ENCODE measurements around the gene PHKB.
A peak's percentile ranks its signal among the peaks of the same experiment; 100 is the strongest.

The PHKB gene

DNA sequence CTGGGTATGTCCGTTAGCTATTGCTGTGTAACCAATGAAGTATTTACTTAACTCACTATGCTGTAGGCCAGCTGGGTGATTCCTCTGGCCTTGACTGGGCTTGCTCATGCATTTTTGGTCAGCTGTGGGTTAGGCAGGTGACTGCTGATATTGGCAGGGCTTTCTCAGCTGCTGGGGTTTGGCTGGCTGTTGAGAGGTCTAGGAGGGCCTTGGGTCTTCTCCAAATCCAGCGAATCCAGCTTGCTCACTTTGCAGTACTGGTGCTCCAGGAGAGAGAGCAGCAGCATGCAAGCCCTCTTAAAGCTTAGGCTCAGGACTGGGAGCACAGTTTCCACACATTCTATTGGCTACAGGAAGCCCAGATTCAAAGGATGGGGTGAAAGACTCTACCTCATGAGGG, 270.1 kb downstream of the PHKB start:
- TF ChIP-seq, protein P1, sequence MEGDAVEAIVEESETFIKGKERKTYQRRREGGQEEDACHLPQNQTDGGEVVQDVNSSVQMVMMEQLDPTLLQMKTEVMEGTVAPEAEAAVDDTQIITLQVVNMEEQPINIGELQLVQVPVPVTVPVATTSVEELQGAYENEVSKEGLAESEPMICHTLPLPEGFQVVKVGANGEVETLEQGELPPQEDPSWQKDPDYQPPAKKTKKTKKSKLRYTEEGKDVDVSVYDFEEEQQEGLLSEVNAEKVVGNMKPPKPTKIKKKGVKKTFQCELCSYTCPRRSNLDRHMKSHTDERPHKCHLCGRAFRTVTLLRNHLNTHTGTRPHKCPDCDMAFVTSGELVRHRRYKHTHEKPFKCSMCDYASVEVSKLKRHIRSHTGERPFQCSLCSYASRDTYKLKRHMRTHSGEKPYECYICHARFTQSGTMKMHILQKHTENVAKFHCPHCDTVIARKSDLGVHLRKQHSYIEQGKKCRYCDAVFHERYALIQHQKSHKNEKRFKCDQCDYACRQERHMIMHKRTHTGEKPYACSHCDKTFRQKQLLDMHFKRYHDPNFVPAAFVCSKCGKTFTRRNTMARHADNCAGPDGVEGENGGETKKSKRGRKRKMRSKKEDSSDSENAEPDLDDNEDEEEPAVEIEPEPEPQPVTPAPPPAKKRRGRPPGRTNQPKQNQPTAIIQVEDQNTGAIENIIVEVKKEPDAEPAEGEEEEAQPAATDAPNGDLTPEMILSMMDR (IDR thresholded peaks at IDR 0.05; ENCODE audit: insufficient read depth, low read length) = no peak
- DNase-seq (ENCODE audit: low read depth in 1 of 2, low spot score in 1 of 2) = no peak
- Histone ChIP-seq H3K27me3 (ENCODE audit: insufficient read depth, poor library complexity, severe bottlenecking) (no peaks in the 10 kb centered on the region), H3K27ac (replicated peaks) (no peak overlapping the region), H3K4me3 (replicated peaks; ENCODE audit: insufficient read depth, low read length) (no peak overlapping the region)

- Histone ChIP-seq H3K27ac (replicated peaks) (no peak overlapping the region), H3K4me3 (replicated peaks; ENCODE audit: insufficient read depth, low read length) (no peak overlapping the region), H3K27me3 (ENCODE audit: insufficient read depth, poor library complexity, severe bottlenecking) (no peaks in the 10 kb centered on the region)
- TF ChIP-seq GABPA (IDR thresholded peaks at IDR 0.05; ENCODE audit: low read depth) (no peak), SPI1 (IDR thresholded peaks at IDR 0.05; ENCODE audit: borderline replicate concordance, low read depth) (no peak), POLR2AphosphoS5 (IDR thresholded peaks at IDR 0.05; ENCODE audit: low read depth) (no peak)
- TF ChIP-seq, protein P1 (IDR thresholded peaks at IDR 0.05; ENCODE audit: insufficient read depth, low read length) = no peak
- TF ChIP-seq, protein P2, sequence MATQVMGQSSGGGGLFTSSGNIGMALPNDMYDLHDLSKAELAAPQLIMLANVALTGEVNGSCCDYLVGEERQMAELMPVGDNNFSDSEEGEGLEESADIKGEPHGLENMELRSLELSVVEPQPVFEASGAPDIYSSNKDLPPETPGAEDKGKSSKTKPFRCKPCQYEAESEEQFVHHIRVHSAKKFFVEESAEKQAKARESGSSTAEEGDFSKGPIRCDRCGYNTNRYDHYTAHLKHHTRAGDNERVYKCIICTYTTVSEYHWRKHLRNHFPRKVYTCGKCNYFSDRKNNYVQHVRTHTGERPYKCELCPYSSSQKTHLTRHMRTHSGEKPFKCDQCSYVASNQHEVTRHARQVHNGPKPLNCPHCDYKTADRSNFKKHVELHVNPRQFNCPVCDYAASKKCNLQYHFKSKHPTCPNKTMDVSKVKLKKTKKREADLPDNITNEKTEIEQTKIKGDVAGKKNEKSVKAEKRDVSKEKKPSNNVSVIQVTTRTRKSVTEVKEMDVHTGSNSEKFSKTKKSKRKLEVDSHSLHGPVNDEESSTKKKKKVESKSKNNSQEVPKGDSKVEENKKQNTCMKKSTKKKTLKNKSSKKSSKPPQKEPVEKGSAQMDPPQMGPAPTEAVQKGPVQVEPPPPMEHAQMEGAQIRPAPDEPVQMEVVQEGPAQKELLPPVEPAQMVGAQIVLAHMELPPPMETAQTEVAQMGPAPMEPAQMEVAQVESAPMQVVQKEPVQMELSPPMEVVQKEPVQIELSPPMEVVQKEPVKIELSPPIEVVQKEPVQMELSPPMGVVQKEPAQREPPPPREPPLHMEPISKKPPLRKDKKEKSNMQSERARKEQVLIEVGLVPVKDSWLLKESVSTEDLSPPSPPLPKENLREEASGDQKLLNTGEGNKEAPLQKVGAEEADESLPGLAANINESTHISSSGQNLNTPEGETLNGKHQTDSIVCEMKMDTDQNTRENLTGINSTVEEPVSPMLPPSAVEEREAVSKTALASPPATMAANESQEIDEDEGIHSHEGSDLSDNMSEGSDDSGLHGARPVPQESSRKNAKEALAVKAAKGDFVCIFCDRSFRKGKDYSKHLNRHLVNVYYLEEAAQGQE (IDR thresholded peaks at IDR 0.05; ENCODE audit: insufficient replicate concordance, low read depth) = no peak
- no peak for DNase-seq (ENCODE audit: low read depth in 1 of 2, low spot score in 1 of 2)
Measured at GRCh38 chr16:47732122-47732521, 271.0 kb downstream of the PHKB start.

DNA sequence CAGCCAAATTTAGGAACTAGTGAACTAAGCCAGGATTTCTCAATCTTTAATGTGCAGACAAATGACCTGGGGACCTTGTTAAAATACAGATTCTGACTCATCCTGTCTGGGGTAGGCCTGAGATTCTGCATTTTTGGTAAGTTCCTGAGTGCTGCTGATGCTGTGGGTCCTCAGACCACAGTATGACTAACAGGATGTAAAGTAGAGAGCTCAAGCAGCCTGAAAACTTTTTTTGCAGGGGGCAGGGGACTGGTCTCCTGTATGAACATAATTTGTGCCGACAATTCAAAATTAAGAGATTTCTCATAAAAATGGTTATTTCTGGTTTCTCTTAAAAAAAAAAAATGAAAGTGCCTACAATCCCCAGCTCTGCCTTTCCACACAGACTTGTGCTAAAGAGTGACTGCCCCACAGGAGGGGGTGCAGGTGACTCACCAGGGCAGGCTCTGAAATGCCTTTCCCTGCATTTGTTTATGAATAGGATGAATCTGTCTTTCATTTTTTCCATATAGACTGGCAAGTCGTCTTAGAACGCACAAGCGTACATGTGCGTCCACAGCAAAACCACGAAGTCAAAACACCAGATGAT, 271.5 kb downstream of the PHKB start:
- Histone ChIP-seq H3K27ac (replicated peaks) (no peak overlapping the region), H3K4me3 (replicated peaks; ENCODE audit: insufficient read depth, low read length) (no peak overlapping the region), H3K27me3 (ENCODE audit: insufficient read depth, poor library complexity, severe bottlenecking) (no peaks in the 10 kb centered on the region)
- TF ChIP-seq, protein P1 (IDR thresholded peaks at IDR 0.05; ENCODE audit: insufficient read depth, low read length) = no peak
- peak in 1 of 2 experiments; percentile 51 for DNase-seq (ENCODE audit: low read depth in 1 of 2, low spot score in 1 of 2)

DNA sequence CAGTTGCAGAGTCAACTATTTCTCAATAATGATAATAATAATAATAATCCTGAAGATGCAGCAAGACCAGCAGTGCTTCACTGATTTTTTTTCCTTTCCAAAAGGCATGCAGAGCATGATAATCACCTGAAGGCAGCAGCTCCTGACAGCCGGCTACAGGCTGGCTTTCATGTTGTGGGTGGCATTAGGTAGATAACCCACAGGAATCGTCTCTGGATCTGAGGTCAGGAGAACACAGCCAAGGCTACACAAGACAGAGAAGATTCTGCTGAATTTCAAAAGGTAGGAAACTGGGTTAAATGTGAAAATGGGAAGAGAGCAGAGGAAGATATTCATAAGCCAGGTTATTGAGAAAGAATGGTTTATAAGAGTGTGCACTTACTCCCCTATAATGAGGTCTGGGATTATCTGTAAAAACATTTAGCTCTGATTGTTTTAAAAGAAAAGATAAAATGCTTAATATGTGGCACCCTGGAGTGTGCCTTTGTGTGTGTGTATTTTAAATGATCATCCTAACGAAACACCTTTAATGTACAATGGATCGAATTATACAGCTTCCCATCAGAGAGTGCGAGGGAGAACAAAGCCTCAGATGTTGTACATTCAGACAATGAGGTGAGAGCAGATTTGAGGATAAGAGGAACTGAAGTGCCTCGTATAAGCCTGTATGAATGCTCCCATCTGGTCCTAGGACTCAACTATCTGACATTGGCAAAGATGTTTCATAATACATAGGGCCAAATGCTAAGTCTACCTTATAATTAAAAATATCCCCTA, 273.1 kb downstream of the PHKB start:
- no peaks in the 10 kb centered on the region for H3K27me3 ChIP-seq (ENCODE audit: insufficient read depth, poor library complexity, severe bottlenecking)
- DNase-seq (ENCODE audit: low read depth in 1 of 2, low spot score in 1 of 2) = no peak
- no peak overlapping the region for H3K27ac ChIP-seq (replicated peaks)
- no peak overlapping the region for H3K4me3 ChIP-seq (replicated peaks; ENCODE audit: insufficient read depth, low read length)
- TF ChIP-seq, protein P1 (IDR thresholded peaks at IDR 0.05; ENCODE audit: insufficient read depth, low read length) = no peak
- TF ChIP-seq POLR2AphosphoS5 (IDR thresholded peaks at IDR 0.05; ENCODE audit: low read depth) (no peak), SPI1 (IDR thresholded peaks at IDR 0.05; ENCODE audit: borderline replicate concordance, low read depth) (no peak), GABPA (IDR thresholded peaks at IDR 0.05; ENCODE audit: low read depth) (no peak)
- TF ChIP-seq, protein P2 (IDR thresholded peaks at IDR 0.05; ENCODE audit: insufficient replicate concordance, low read depth) = no peak
